GM18520 (cell line): ENCODE results near the gene SERPINB8.
"Not testable (repeated sequence)": the region's sequence is repeated elsewhere in the genome, so short reads cannot be mapped to it uniquely, and the experiment has no call there.

ENCODE experiments used
- ATAC-seq: cut with Tn5 transposase; IDR thresholded peaks from one replicate; pipeline ENCODE4 v1.9.1; 2021; ENCODE audit not compliant: unreplicated experiment

SERPINB8 gene

GRCh38 chr18:63969942-63970808, at the start of gene SERPINB8:
TSS of gene SERPINB8 (plus strand) at chr18:63970081. CDS start at chr18:63978309, 8,228 bp downstream.
- peak; percentile 80 for ATAC-seq

- ATAC-seq, result no peak
These were observed 47.8 kb upstream of the SERPINB8 start for GRCh38 chr18:63922049-63922448.

GRCh38 chr18:63924551-63924950, 45.3 kb upstream of the SERPINB8 start:
- ATAC-seq, result no peak

- no peak for ATAC-seq
These were observed 41.5 kb upstream of the SERPINB8 start for GRCh38 chr18:63928331-63928730.

- ATAC-seq, result not testable (repeated sequence)
These were observed 40.5 kb upstream of the SERPINB8 start for GRCh38 chr18:63929369-63929768.

- no peak for ATAC-seq
These were observed 39.0 kb upstream of the SERPINB8 start for GRCh38 chr18:63930773-63931354.

GRCh38 chr18:63936156-63936931, 33.5 kb upstream of the SERPINB8 start:
- peak; percentile 94 for ATAC-seq

- ATAC-seq, result peak; percentile 14
These were observed 32.9 kb upstream of the SERPINB8 start for GRCh38 chr18:63936932-63937393.

- ATAC-seq, result no peak
These were observed 29.9 kb upstream of the SERPINB8 start for GRCh38 chr18:63940008-63940407.

- not testable (repeated sequence) for ATAC-seq
These were observed 29.3 kb upstream of the SERPINB8 start for GRCh38 chr18:63940543-63941050.

GRCh38 chr18:63947051-63947790, 22.7 kb upstream of the SERPINB8 start:
- ATAC-seq, result no peak

- peak; percentile 76 for ATAC-seq
These were observed 20.7 kb upstream of the SERPINB8 start, which contains the start of gene HMSD for GRCh38 chr18:63949068-63949737. TSS of gene HMSD (plus strand) at chr18:63949301. CDS start at chr18:63953456, 4,155 bp downstream.

- peak; percentile 58 for ATAC-seq
These were observed 18.6 kb upstream of the SERPINB8 start for GRCh38 chr18:63951302-63951705.

- no peak for ATAC-seq
These were observed 16.1 kb upstream of the SERPINB8 start for GRCh38 chr18:63953811-63954210.

GRCh38 chr18:63956755-63957154, 13.1 kb upstream of the SERPINB8 start:
- no peak for ATAC-seq

- no peak for ATAC-seq
These were observed 9.0 kb upstream of the SERPINB8 start for GRCh38 chr18:63960891-63961290.

GRCh38 chr18:63961435-63961980, 8.4 kb upstream of the SERPINB8 start:
- no peak for ATAC-seq

GRCh38 chr18:63962137-63962536, 7.7 kb upstream of the SERPINB8 start:
- ATAC-seq, result no peak

- ATAC-seq, result peak; percentile 55
These were observed 6.1 kb upstream of the SERPINB8 start for GRCh38 chr18:63963615-63964256.
